OCI-LY7 (cell line): ENCODE results near the gene ING2. TPM values are rescaled to one million over a fixed set of nuclear protein-coding genes. Genes with fewer than 3 reads are reported as not detected.

ENCODE experiments used
- BruUV-seq: library from RNA; stranded (reverse); fragments of 400-500 nt; replicated peaks from 2 replicates; lab custom pipeline; 2021; lab: Mats Ljungman, UMichigan
- CTCF ChIA-PET: fragments of 300-600 bp; sonication (Branson Sonifier 250); formaldehyde crosslinking; loops from one replicate; lab custom pipeline; 2022; ENCODE audit warnings: antibody characterized with exemption; ENCODE audit not compliant: unreplicated experiment; lab: Charles Lee
- POLR2A ChIA-PET: fragments of 300-600 bp; sonication (Branson Sonifier 250); formaldehyde crosslinking; loops from one replicate; lab custom pipeline; 2022; ENCODE audit warnings: antibody characterized with exemption; lab: Charles Lee
- DNase-seq: peaks from one replicate; pipeline ENCODE4 v3.0.0-alpha.2; 2015; ENCODE audit warnings: low spot score
- H2AFZ ChIP-seq: fragments of 200-600 bp; sonication (generic), shearing (Covaris generic); 2 replicates; pipeline ENCODE4 v1.6.1; 2014; ENCODE audit warnings: mild to moderate bottlenecking, antibody characterized with exemption, low read length, moderate library complexity
- H3K27ac ChIP-seq: fragments of 200-600 bp; sonication (generic); 2 replicates; pipeline ENCODE4 v1.5.1; 2014; ENCODE audit warnings: mixed run types, low read depth, mild to moderate bottlenecking, moderate library complexity, low read length, inconsistent platforms; ENCODE audit not compliant: poor library complexity, severe bottlenecking
- H3K36me3 ChIP-seq: fragments of 200-600 bp; sonication (generic); 2 replicates; pipeline ENCODE4 v1.6.1; 2014; ENCODE audit warnings: mild to moderate bottlenecking, antibody characterized with exemption, low read length, moderate library complexity, mixed read lengths; ENCODE audit not compliant: insufficient read depth
- H3K4me1 ChIP-seq: fragments of 200-600 bp; sonication (generic); 2 replicates; pipeline ENCODE4 v1.5.1; 2014; ENCODE audit warnings: mild to moderate bottlenecking, low read length; ENCODE audit not compliant: insufficient read depth, poor library complexity, severe bottlenecking
- H3K4me2 ChIP-seq: fragments of 200-600 bp; sonication (generic); 2 replicates; pipeline ENCODE4 v1.6.1; 2014; ENCODE audit warnings: mild to moderate bottlenecking, low read length
- H3K4me3 ChIP-seq: fragments of 200-600 bp; sonication (generic); 2 replicates; pipeline ENCODE4 v1.5.1; 2014; ENCODE audit warnings: mild to moderate bottlenecking, low read depth, low read length; ENCODE audit not compliant: poor library complexity, severe bottlenecking
- H3K79me2 ChIP-seq: fragments of 200-600 bp; sonication (generic); 2 replicates; pipeline ENCODE4 v1.6.1; 2016; ENCODE audit warnings: low read depth, mild to moderate bottlenecking, low read length, moderate library complexity, mixed read lengths; ENCODE audit not compliant: insufficient read depth
- H3K9me2 ChIP-seq: fragments of 200-600 bp; sonication (generic); 2 replicates; pipeline ENCODE4 v1.6.1; 2016; ENCODE audit warnings: mild to moderate bottlenecking, low read length, mixed read lengths; ENCODE audit not compliant: insufficient read depth
- H3K9me3 ChIP-seq: fragments of 200-600 bp; sonication (generic); 2 replicates; pipeline ENCODE4 v1.6.1; 2014; ENCODE audit warnings: mild to moderate bottlenecking, mixed run types, low read length, mixed read lengths
- H4K20me1 ChIP-seq: fragments of 200-600 bp; sonication (generic); 2 replicates; pipeline ENCODE4 v1.6.1; 2014; ENCODE audit warnings: mild to moderate bottlenecking, antibody characterized with exemption, low read length, moderate library complexity, mixed read lengths; ENCODE audit not compliant: insufficient read depth
- EZH2phosphoT487 ChIP-seq: fragments of 200-600 bp; sonication (generic); IDR thresholded peaks from 2 replicates; pipeline ENCODE4 v1.6.1; 2018; ENCODE audit warnings: low read depth, borderline replicate concordance, mild to moderate bottlenecking, mixed run types, antibody characterized with exemption, low read length, moderate library complexity, mixed read lengths
- intact Hi-C: fragments of 100-400 bp; cut with micrococcal nuclease; formaldehyde crosslinking; loops from one replicate; pipeline ENCODE4 v1.10.0; 2022; ENCODE audit not compliant: unreplicated experiment
- total RNA-seq, 2 experiments: library from RNA; depleted of rRNA in 1 of 2; stranded (reverse); fragments of >200 nt in 1 of 2; shearing (Covaris generic) in 1 of 2; gene quantifications; 2 replicates each; pipeline ENCODE4 v1.2.3, GENCODE V29; 2014 to 2022
- TF ChIP-seq, protein P1 (sequence below): fragments of 200-600 bp; sonication (generic); conservative IDR thresholded peaks from 2 replicates; pipeline ENCODE4 v1.5.1; 2014; ENCODE audit warnings: mild to moderate bottlenecking, antibody characterized with exemption, low read length, moderate library complexity, mixed read lengths

The ING2 gene
- total RNA-seq, 2 experiments from 2014 or later: 23.3 to 26.0 TPM

DNA sequence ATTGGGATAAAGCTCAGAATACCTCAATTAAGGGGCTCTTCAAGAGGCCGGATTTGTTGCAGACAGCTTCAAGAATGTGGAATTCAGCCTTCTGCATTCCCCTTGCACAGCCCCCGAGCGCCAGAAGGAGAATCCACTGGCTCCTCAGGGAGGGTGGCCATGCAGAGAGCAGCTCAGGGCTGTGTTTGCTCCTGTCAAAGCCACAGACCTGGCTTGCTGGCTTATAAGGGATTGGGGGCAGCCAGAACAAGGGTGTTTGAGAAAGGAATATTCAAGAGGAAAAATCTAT is 36.8 kb downstream of the ING2 start:
- POLR2A ChIA-PET: interaction anchor here (0.5 kb wide), 2 partner anchors 448 to 754 kb away, joined by 6 to 9 read pairs; no protein-coding TSS in a partner anchor
- Histone ChIP-seq H3K4me2 (no peak overlapping the region), H3K27ac (no peak overlapping the region), H3K36me3 (no peaks in the 10 kb centered on the region), H4K20me1 (no peaks in the 10 kb centered on the region), H3K79me2 (no peaks in the 10 kb centered on the region), H3K4me1 (no peaks in the 10 kb centered on the region), H2AFZ (no peak overlapping the region), H3K4me3 (no peak overlapping the region), H3K9me2 (no peaks in the 10 kb centered on the region), H3K9me3 (no peaks in the 10 kb centered on the region)
- no peak for DNase-seq
- BruUV-seq: no TSS peak
- no peak for TF ChIP-seq EZH2phosphoT487
- TF ChIP-seq, protein P1, sequence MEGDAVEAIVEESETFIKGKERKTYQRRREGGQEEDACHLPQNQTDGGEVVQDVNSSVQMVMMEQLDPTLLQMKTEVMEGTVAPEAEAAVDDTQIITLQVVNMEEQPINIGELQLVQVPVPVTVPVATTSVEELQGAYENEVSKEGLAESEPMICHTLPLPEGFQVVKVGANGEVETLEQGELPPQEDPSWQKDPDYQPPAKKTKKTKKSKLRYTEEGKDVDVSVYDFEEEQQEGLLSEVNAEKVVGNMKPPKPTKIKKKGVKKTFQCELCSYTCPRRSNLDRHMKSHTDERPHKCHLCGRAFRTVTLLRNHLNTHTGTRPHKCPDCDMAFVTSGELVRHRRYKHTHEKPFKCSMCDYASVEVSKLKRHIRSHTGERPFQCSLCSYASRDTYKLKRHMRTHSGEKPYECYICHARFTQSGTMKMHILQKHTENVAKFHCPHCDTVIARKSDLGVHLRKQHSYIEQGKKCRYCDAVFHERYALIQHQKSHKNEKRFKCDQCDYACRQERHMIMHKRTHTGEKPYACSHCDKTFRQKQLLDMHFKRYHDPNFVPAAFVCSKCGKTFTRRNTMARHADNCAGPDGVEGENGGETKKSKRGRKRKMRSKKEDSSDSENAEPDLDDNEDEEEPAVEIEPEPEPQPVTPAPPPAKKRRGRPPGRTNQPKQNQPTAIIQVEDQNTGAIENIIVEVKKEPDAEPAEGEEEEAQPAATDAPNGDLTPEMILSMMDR: no peak
- CTCF ChIA-PET: no interaction called here
- intact Hi-C loops: no loop called here

DNA sequence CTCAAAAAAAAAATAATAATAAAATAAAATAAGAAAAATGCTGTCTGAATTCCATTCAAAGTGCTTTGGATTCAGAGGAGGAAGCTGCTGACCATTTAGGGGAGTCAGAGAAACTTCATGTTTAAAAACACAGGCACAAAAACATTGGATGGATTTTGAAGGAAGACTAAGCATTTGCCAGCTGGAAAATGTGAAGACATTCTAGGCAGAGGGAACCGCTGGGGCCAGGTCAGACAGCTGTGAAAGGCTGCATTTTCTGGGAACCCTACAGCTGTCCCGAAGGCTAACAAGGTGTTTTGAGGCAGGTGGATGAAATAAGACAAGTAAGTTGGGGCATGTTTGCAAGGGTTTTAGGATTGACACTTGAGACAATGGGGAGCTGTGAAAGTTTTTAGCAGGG is 38.6 kb downstream of the ING2 start:
- Histone ChIP-seq H3K27ac (no peak overlapping the region), H3K36me3 (no peaks in the 10 kb centered on the region), H3K9me3 (no peaks in the 10 kb centered on the region), H4K20me1 (no peaks in the 10 kb centered on the region), H3K9me2 (no peaks in the 10 kb centered on the region), H2AFZ (no peak overlapping the region), H3K4me1 (no peaks in the 10 kb centered on the region), H3K4me3 (no peak overlapping the region), H3K4me2 (no peak overlapping the region), H3K79me2 (no peaks in the 10 kb centered on the region)
- ChIA-PET POLR2A (interaction anchor here (0.8 kb wide), 1 partner anchor 36 kb away, joined by 4 read pairs; no protein-coding TSS in a partner anchor), CTCF (no interaction called here)
- intact Hi-C loops: no loop called here
- no TSS peak for BruUV-seq
- DNase-seq: no peak
- TF ChIP-seq, protein P1: no peak
- TF ChIP-seq EZH2phosphoT487: no peak

DNA sequence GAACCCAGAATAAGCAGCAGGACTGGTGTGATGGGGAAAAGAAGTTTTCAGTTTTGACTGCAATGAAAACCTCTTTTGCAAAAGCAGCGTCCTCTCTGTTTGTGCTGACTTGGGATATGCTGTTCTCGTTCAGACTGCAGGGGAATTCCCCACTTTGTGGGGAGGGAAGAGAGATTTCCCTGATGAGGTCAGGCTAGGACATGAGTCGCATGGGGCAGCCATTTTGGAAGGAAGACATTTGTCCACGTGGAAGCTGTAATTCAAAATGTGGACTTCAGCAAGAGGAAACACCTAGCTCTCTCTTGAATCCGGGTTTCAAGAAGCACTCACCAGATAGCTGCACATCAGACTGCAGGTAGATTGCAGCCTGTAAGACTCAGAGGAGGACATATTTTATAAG is 39.3 kb downstream of the ING2 start:
- POLR2A ChIA-PET: no interaction called here
- no peaks in the 10 kb centered on the region for H3K36me3 ChIP-seq

More for the DNA sequence above, 39.3 kb downstream of the ING2 start:
- Histone ChIP-seq H3K4me2 (no peak overlapping the region), H3K79me2 (no peaks in the 10 kb centered on the region), H2AFZ (no peak overlapping the region), H3K4me3 (no peak overlapping the region), H3K27ac (no peak overlapping the region), H3K4me1 (no peaks in the 10 kb centered on the region), H4K20me1 (no peaks in the 10 kb centered on the region), H3K9me3 (no peaks in the 10 kb centered on the region), H3K9me2 (no peaks in the 10 kb centered on the region)
- no peak for TF ChIP-seq EZH2phosphoT487
- TF ChIP-seq, protein P1: no peak
- intact Hi-C loops: no loop called here
- no peak for DNase-seq
- BruUV-seq: no TSS peak
- CTCF ChIA-PET: no interaction called here
